ENCODE measurements around the gene GAREM1. TPM values are rescaled to one million over a fixed set of nuclear protein-coding genes. Genes with fewer than 3 reads are reported as not detected.

GAREM1 gene
- total and polyA plus RNA-seq, 9 of the 15 experiments (the other 6 are each of a cell fraction or from before 2014, with no cell fraction given), result 0.03 to 0.33 (median 0.07) TPM; not detected in 1

DNA sequence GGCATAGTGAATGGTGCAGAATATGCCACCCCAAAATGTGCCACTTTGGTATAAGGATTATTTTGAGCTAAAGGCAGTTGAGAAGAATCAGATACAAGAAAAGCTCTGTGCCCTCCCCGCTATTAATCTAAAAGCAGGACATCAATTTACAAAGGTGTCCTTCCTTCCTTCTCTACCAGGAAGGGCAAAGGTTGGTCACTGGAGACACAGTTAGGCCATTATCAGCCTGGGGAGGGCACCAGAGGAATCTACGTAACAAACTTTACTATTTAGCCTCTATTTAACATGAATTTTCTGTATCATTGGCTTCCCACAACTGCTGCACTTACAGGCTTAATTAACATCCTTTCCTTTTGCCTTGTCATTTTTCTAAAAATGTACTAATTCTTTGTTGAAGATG is 228.3 kb downstream of the GAREM1 start (continued):
- TF ChIP-seq REST (IDR thresholded peaks at IDR 0.05; ENCODE audit: borderline replicate concordance) (no peak), REST (CRISPR knock-in tag; IDR thresholded peaks at IDR 0.05; ENCODE audit: low read depth) (no peak), POLR3G (IDR thresholded peaks at IDR 0.05; ENCODE audit: extremely low read depth, insufficient read length, insufficient replicate concordance) (no peak), CHD7 (IDR thresholded peaks at IDR 0.05; ENCODE audit: low read depth, low read length) (no peak), SUPT5H (IDR thresholded peaks at IDR 0.05) (no peak), ZBTB34 (CRISPR knock-in tag; IDR thresholded peaks at IDR 0.05) (no peak), WHSC1 (IDR thresholded peaks at IDR 0.05; ENCODE audit: low read length) (no peak)
